Measurements from ENCODE around the gene MLC1.

MLC1 gene

GRCh38 chr22:50015451-50016307 lies 69.5 kb downstream of the MLC1 start:
- DNase-seq (ENCODE audit: low read depth) = no peak

GRCh38 chr22:50014655-50015401 lies 70.4 kb downstream of the MLC1 start:
- DNase-seq (ENCODE audit: low read depth) = no peak

DNA sequence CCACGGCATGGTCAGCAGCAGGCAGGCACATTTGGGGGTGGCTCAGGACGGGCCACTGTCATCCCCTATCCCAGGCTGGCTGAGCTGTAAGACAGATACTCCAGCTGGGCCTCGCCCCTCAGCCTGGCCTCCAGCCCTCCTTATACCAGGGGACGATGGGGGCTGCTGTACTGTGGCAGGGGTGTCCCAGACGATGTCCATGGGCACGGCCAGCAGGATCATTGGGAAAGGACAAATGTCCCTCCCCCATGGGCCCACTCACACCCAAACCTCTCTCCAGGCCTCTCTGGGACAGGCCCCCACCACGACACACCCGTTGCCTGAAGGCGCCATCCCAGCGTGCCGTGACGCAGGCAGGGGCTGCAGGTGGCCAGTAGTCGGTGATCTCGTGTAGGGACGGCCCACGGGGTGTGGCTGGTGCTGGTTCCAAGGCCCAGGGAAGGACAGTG lies 71.1 kb downstream of the MLC1 start:
- no peak for DNase-seq (ENCODE audit: low read depth)

DNA sequence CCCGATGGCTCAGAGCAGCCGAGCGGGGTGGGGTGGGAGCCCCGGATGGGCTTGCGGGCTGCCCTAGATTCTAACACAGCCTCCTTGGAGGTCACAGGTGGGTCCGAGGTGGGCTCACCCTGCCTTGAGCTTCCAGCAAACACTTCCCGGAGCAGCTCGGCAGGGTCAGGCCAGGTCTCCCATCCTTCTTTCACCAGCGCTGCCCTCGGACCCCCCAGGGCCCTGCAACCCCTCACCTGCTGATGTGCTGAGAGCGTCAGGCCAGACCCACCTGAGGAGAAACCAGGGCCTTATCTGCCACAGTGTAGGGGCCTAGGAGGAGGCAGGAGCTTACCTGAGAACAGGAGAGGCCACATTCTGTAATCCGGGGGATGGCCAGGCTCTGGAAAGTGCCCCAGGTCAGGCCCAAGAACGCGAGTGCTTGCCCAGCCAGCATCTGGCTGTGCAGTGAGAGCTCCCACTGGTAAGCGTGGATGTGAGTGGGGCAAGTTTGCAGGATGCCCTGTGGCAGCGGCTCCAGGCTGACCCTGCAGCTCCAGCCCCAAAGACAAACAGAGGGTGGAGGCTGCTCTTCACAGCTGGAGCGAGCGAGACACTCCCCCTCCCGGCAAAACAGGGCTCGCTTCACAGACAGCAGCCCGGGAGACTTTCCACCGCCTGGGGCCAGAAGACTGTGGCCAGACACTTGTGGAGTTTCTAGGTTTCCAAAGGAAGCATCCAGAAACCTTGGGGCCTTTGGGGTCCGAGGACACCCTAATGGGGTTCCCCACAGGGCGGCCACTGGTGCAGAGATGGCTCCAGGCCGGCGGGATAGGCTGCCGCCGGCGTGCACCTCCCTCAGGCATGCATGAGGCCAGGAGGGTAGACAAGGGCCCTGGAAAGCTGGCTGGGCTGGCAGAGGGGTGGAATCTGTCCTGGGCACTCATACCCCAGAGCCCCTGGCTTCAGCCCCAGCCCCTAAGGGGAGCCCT lies 72.7 kb downstream of the MLC1 start, which contains the start of gene IL17REL:
Gene IL17REL (minus strand): TSS at position 555 of the 971 bp plus-strand sequence. CDS start 119 bp downstream, at position 436.
- DNase-seq (ENCODE audit: low read depth) = no peak

DNA sequence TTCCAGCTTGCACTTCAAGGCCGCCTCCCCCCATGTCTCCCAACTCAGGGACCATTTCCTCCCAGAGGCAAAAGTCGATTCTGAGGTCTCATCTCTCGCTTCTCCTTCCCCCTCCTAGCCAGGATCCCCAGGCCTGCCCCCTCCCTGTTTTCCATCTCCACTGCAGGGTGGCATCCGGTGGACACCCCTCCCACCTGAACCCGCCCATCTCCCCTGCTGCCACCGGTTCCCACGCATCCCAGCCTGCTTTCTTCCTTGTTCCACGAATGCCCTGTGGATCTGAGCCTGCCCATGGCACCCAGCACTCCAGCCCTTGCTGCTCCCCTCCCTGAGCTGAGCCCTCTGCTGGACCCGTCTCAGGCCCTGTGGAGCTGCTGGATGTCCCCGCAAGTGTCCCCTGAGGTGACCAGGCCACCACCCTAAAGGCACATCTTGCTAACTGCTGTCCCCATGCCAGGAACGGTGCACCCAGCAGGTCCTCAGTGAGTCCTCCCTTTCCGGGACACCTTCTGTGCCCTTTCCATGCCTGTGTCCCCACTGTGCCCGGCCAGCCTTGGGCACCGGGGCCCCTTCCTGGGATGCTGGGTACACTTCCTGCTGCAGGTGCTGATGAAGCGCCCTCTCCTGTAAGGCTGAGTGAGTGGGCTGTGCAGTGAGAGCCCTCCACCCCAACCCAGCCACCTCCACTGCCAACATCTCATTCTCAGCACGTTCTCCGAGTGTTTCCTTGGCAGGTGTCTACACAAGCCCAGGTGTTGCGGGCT lies 73.6 kb downstream of the MLC1 start:
- no peak for DNase-seq (ENCODE audit: low read depth)

GRCh38 chr22:50010676-50011446 lies 74.4 kb downstream of the MLC1 start:
- peak; percentile 70 for DNase-seq (ENCODE audit: low read depth)

GRCh38 chr22:50009765-50010675 lies 75.2 kb downstream of the MLC1 start:
- DNase-seq (ENCODE audit: low read depth) = no peak

Data from T-helper 22 cell (primary cell).